Type B pancreatic cell (in vitro differentiated cells): ENCODE data around the gene MED26. TPM values are rescaled to one million over a fixed set of nuclear protein-coding genes. Genes with fewer than 3 reads are reported as not detected.

Experiments
- DNase-seq: peaks from one replicate; pipeline ENCODE4 v3.0.0; 2021; ENCODE audit warnings: mixed read lengths; ENCODE audit not compliant: unreplicated experiment; ENCODE audit errors: extremely low spot score
- H3K27ac Mint-ChIP-seq: 2 replicates; pipeline ENCODE4 v1.8.0; 2021; ENCODE audit warnings: mild to moderate bottlenecking, mixed read lengths
- H3K27me3 Mint-ChIP-seq: 2 replicates; pipeline ENCODE4 v1.8.0; 2021; ENCODE audit warnings: mixed read lengths
- H3K36me3 Mint-ChIP-seq: 2 replicates; pipeline ENCODE4 v1.8.0; 2021; ENCODE audit warnings: mixed read lengths
- H3K4me1 Mint-ChIP-seq: one replicate; pipeline ENCODE4 v1.8.0; 2021; ENCODE audit warnings: mixed read lengths; ENCODE audit not compliant: unreplicated experiment
- H3K4me3 Mint-ChIP-seq: 2 replicates; pipeline ENCODE4 v1.8.0; 2021; ENCODE audit warnings: mild to moderate bottlenecking, mixed read lengths
- H3K9me3 Mint-ChIP-seq: 2 replicates; pipeline ENCODE4 v1.8.0; 2021; ENCODE audit warnings: mixed read lengths
- total RNA-seq: library from RNA; stranded (reverse); gene quantifications from 2 replicates; pipeline ENCODE4 v1.2.1, GENCODE V29; 2021; ENCODE audit warnings: low replicate concordance
- TF ChIP-seq, protein P1 (sequence below): fragments of 200-600 bp; sonication (generic); conservative IDR thresholded peaks from 2 replicates; pipeline ENCODE4 v1.5.0; 2021; ENCODE audit warnings: antibody characterized with exemption, mild to moderate bottlenecking

MED26 gene
- total RNA-seq, 1 donor from 2014 or later = 12.5 TPM

- H3K36me3 Mint-ChIP-seq = no peaks in the 10 kb centered on the region
- H3K27me3 Mint-ChIP-seq = no peaks in the 10 kb centered on the region
Observed at GRCh38 chr19:16611121-16611520, 16.9 kb downstream of the MED26 start.

DNA sequence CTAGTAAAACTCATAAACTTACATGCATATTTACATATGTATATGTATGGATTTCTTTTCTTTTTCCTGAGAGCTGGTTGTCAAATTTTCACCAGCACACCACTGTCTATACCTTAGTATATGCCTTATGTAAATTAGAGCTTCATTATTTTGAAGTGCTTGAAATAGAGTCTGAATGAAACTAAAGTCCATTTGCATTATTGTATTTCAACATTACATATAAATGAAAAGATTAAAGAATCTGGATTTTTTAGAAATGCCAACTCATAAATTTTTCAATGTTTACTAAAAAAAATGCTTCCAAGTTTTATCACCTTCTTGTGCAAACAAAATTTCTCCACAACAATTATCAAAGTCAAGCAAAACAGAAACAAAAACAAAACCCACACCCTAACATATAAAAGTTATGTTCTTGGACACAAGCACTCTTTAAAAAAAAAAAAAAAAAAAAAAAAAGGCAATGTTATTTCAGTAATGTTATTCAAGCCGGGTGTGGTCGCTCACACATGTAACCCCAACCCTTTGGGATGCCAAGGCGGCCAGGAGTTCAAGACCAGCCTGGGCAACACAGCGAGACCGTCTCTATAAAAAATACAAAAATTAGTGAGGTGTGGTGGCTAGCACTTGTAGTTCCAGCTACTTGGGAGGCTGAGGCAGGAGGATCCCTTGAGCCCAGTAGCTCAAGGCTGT is 18.3 kb downstream of the MED26 start:
- Mint-ChIP-seq H3K36me3 (no peaks in the 10 kb centered on the region), H3K27ac (no peak overlapping the region), H3K27me3 (no peaks in the 10 kb centered on the region), H3K4me3 (no peak overlapping the region), H3K4me1 (peaks cover 24% of the 10 kb centered on the region), H3K9me3 (no peaks in the 10 kb centered on the region)
- TF ChIP-seq, protein P1, sequence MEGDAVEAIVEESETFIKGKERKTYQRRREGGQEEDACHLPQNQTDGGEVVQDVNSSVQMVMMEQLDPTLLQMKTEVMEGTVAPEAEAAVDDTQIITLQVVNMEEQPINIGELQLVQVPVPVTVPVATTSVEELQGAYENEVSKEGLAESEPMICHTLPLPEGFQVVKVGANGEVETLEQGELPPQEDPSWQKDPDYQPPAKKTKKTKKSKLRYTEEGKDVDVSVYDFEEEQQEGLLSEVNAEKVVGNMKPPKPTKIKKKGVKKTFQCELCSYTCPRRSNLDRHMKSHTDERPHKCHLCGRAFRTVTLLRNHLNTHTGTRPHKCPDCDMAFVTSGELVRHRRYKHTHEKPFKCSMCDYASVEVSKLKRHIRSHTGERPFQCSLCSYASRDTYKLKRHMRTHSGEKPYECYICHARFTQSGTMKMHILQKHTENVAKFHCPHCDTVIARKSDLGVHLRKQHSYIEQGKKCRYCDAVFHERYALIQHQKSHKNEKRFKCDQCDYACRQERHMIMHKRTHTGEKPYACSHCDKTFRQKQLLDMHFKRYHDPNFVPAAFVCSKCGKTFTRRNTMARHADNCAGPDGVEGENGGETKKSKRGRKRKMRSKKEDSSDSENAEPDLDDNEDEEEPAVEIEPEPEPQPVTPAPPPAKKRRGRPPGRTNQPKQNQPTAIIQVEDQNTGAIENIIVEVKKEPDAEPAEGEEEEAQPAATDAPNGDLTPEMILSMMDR = no peak
- no peak for DNase-seq

More at GRCh38 chr19:16611121-16611520, 16.9 kb downstream of the MED26 start:
- Mint-ChIP-seq H3K27ac (no peak overlapping the region), H3K4me3 (no peak overlapping the region), H3K9me3 (no peaks in the 10 kb centered on the region), H3K4me1 (peaks cover 22% of the 10 kb centered on the region)
- TF ChIP-seq, protein P1 = no peak
- DNase-seq = no peak

GRCh38 chr19:16608290-16608739 is 19.7 kb downstream of the MED26 start:
- Mint-ChIP-seq H3K9me3 (no peaks in the 10 kb centered on the region), H3K36me3 (no peaks in the 10 kb centered on the region), H3K27me3 (no peaks in the 10 kb centered on the region), H3K27ac (no peak overlapping the region), H3K4me1 (peaks cover 16% of the 10 kb centered on the region), H3K4me3 (no peak overlapping the region)
- DNase-seq = no peak
- TF ChIP-seq, protein P1 = no peak

DNA sequence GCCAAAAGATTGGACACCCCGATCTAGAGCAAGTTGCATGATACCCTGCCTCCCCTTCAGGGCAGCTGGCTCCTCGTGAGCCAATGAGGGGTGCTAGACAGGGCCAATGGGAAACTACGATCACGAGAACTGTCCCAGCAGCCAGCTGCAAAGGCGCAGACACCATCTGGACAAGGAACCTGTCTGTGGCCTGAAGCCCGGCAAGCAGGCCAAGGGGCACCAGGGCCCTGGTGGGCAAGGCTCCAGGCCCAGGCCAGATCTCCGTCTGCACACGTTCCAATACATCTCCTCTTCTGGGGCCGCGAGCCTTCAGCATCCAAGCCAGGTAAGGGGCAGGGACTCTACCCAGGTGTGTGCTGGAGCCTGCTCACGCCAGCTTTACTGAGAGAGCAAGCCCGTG is 20.2 kb downstream of the MED26 start:
- no peaks in the 10 kb centered on the region for H3K9me3 Mint-ChIP-seq
- H3K36me3 Mint-ChIP-seq = no peaks in the 10 kb centered on the region
- H3K27ac Mint-ChIP-seq = no peak overlapping the region
- TF ChIP-seq, protein P1 = no peak
- no peak for DNase-seq
- no peaks in the 10 kb centered on the region for H3K27me3 Mint-ChIP-seq
- peaks cover 13% of the 10 kb centered on the region for H3K4me1 Mint-ChIP-seq
- H3K4me3 Mint-ChIP-seq = no peak overlapping the region

GRCh38 chr19:16605553-16605994 is 22.4 kb downstream of the MED26 start:
- peak overlapping the region; percentile 46 for H3K27ac Mint-ChIP-seq
- no peak for DNase-seq
- no peaks in the 10 kb centered on the region for H3K27me3 Mint-ChIP-seq
- TF ChIP-seq, protein P1 = no peak
- H3K4me1 Mint-ChIP-seq = peaks cover 14% of the 10 kb centered on the region
- no peaks in the 10 kb centered on the region for H3K9me3 Mint-ChIP-seq
- H3K36me3 Mint-ChIP-seq = no peaks in the 10 kb centered on the region
- H3K4me3 Mint-ChIP-seq = no peak overlapping the region
